GM18502 (cell line): Measurements from ENCODE around the gene TRMT11.
"Not testable (repeated sequence)": the region's sequence is repeated elsewhere in the genome, so short reads cannot be mapped to it uniquely, and the experiment has no call there.

Experiments used
- ATAC-seq: cut with Tn5 transposase; IDR thresholded peaks from one replicate; pipeline ENCODE4 v1.9.1; 2021; ENCODE audit warnings: mild to moderate bottlenecking; ENCODE audit not compliant: unreplicated experiment, poor library complexity

TRMT11 gene

GRCh38 chr6:125986301-125987025 lies at the start of gene TRMT11:
TRMT11 (plus strand) TSS chr6:125986540; CDS start chr6:125986551, 11 bp downstream.
- ATAC-seq = peak; percentile 96

- ATAC-seq = no peak
Observed at GRCh38 chr6:125939026-125939425, 47.3 kb upstream of the TRMT11 start.

DNA sequence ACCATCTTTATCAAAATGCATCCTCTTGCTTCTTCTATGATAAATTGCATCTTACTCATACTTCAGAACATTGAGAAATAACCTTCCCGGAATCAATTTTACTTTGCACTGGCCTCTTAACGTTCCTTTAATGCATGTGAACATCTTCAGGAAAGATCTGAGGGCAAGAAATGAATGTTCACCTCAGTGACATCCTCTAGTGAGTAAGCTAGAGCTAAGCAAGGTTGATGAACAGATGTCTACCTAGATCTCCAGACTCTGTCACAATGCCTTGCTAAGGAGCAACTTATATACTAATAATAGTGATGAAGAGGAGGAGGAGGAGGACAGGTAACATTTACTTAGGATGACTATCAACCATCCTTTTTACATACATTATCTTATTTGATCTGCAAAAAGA lies 46.5 kb upstream of the TRMT11 start:
- no peak for ATAC-seq

DNA sequence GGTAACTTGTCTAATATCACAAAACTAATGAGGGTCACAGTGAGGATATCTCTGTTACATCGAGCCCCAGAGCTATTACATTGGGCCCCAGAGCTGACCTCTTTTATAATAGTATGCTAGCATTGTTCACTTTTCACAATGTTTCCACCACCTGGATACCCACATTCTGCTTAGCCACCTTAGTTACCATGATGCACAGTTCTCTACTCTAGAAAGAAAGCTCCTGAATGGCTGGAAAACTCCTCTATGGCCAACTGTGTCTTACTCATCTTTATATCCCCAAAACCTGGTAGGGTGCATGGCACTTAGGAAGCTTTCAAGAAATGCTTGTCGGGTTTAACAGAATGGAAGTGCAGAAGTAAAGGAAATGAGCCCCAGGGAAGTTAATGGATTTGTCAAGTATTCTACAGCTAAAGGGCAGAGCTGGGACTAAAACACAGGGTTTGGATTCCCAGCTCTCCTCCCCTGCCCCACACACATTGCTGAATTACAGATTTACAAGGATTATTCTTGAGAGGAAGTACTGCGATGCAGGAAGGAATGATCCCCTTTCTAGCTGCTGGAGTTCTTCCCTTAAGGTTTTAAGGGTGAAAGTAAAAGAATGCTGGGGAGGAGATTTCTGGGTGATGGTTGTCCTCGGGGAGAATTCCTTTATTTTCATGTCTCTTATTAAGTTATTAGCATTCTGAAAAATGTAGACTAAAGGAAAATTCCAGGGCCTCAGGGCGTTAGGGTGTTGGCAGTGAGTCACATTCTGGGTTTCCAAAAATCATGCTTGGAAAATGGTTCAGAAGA lies 45.9 kb upstream of the TRMT11 start:
- ATAC-seq = no peak

- ATAC-seq = no peak
Observed at GRCh38 chr6:125942672-125943527, 43.4 kb upstream of the TRMT11 start.

DNA sequence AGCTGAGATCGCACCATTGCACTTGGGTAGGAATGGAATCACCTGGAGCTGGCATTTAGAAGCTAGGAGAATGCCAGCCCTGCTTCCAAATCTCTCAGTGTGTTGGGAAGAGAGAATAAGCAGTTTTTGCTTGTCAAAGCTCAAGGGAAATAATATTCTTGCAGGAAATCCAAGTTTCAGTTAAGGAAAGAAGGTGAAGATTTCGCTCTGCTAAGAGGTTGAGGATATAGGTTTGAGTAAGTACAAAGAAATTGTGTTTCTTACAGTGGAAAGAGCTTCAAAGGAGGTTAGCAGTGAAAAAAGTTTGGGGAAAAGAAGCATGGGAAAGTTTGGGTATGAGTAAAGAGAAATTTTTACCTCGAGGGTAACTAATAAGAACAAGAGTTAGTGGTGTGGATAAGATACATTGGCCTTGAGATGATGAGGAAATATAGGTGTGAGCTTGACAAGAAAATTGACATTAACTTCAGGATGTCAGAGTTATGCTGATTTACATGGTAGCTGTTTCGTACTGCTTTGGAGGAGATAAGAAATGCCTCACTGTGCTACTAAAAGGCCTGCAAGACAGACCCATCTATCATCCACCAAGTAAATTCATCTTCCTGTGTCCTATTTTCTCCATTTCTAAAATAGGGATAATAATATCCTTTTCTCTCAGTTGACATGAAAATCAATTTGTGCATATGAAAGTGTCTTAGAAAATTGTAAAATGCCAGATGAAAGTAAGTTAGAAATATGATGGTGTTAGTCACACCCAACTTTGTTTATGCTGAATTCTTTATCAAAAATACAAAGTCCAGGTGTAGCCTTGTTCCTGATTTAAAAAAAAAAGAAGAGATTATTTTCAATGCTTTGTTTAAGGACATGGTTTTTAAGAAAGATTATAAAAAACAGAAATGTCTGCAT lies 42.6 kb upstream of the TRMT11 start:
- ATAC-seq = no peak

DNA sequence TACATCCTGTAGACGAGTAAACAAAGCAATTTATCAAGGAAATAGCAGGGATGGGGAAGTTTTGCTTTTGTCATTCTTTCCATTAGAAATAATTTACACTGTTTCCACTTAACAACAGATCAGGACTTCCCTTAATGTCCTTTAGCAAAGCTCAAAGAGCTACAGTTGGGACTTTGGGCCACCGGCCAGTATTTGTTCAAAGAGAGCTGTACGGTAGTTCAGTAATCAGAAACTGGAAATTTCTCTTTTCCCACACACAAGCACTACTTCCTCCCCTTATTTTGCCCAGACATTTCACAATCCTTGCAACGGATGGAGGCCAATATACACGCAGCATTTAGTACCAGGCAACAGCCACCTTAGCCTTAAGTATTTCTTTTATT lies 41.9 kb upstream of the TRMT11 start:
- ATAC-seq = no peak

- no peak for ATAC-seq
Observed at GRCh38 chr6:125944896-125945295, 41.4 kb upstream of the TRMT11 start.

DNA sequence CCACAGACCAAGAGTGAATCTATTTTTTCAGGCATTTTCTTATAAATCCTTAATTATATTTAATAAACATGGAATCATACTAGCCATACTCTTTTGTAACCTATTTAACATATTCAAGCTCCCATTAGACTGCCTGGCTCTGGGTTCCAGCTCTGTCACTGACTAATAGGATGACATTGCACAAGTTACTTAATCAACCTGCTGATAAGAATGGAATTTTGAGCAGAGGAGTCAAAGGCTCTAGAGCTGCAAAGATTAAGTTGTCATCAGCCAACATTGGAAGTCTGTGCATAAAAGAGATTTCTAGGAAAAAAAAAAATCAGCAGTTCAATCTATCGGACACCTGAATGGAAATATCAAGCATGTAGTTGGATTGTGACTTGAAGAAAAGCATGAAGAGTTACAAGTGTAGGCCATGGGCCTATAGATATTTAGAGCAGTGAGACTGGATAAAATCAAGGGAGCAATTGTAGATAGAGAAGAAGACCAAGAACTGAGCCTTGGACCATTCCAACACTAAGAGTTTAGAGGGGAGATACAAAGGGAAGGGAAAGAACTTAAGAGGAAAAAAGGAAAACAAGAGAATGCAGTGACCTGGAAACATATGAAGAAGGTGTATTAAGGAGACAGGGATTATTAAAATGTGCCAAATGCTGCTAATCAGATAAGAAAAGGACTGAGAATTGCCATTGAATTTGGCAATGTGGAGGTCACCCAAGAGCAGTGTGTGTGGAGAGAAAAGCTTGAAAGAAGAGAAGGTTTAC lies 40.8 kb upstream of the TRMT11 start:
- no peak for ATAC-seq

GRCh38 chr6:125947615-125948014 lies 38.7 kb upstream of the TRMT11 start:
- ATAC-seq = no peak

DNA sequence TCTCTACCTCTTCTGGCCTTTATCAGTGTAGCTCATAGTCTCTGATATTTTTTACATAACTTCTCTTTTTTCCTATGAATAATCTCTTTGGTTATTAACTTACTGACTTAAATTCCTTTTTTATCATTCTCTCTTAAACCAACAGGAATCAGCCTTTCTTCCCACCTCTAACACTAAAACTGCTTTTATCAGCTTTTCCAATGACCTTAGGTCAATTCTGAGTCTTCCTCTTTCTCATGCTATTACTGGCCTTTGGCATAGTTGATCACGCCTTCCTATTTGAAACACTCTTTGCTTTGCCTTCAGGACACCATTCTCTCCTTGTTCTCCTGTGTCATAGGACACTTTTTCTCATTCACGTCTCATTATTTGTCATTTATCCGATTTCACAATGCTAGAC lies 37.9 kb upstream of the TRMT11 start:
- no peak for ATAC-seq

- ATAC-seq = no peak
Observed at GRCh38 chr6:125949069-125949468, 37.3 kb upstream of the TRMT11 start.

DNA sequence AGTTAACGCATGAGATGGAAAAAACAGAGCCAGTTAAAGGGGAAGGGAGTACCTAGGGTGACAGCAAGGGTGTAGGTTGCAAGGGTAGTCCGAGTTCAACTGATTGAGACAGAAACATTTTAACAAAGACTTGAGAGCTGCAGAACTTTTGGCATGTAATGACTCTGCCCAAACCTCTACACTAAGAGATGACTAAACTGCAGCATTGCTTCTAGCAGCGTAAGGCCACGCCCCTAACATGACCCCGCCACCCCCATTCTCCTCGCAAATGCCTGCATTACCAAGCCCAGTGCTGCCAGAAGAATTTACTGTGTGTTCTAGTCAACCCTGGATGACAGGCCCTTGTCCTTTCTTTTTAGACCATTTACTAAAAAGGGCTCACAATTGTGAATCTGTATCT lies 36.0 kb upstream of the TRMT11 start:
- no peak for ATAC-seq

DNA sequence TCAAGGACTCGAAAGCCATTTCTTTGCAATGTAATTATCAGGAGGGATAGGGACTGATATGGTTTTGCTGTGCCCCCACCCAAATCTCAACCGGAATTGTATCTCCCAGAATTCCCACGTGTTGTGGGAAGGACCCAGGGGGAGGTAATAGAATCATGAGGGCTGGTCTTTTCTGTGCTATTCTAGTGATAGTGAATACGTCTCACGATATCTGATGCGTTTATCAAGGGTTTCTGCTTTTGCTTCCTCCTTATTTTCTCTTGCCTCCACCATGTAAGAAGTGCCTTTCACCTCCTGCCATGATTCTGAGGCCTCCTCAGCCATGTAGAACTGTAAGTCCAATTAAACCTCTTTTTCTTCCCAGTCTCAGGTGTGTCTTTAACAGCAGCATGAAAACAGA lies 35.6 kb upstream of the TRMT11 start:
- ATAC-seq = not testable (repeated sequence)

DNA sequence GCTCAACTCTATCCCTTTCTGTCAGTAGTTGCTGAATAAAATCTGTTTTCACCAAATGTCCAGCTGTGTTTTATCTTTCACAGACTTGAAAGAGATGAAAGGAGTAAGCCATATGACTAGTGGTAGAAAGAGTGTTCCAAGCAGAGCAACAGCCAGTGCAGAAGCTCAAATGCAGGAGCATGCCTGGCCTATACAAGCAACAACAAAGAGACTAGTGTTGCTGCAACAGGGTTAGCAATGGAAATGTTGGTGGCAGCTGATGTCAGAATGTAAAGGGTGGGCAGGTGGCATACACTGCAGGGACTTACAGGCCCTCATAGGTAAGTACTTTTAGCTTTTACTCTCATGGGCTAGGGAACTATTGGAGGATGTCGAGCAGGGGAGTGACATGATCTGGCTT lies 35.0 kb upstream of the TRMT11 start:
- ATAC-seq = no peak

DNA sequence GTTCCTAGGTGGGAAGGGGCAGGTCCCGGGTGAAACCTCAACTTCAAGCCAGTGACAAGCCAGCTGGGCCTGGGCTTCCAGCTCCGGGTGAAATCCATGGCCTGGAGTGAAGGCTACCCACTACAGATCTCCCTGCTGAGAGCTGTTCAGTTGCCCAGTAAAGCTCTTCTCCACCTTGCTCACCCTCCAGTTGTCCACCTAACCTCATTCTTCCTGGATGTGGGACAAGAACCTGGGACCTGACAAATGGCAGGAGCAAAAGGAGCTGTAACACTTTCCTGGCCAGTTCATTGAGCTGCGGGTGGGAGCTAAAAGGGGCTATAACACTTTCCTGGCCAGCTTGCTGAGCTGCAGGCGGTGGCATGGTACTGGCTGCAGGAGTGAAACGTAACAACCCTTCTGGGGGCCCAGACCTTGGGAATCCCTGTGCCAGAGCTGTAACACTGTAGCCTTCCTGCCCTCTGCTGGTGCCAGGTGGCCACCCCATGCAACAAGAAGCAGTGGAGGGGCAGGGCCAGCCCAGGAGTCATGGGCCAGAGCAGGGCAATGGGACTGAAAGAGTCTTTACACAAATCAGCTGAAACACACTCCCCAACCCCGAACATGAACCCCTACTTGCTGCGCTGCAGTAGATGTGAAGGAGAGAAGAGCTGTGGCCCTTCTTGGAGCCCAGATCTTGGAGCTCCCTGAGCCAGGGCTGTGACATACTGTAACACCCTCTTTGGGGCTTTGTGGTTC lies 33.4 kb upstream of the TRMT11 start:
- no peak for ATAC-seq

DNA sequence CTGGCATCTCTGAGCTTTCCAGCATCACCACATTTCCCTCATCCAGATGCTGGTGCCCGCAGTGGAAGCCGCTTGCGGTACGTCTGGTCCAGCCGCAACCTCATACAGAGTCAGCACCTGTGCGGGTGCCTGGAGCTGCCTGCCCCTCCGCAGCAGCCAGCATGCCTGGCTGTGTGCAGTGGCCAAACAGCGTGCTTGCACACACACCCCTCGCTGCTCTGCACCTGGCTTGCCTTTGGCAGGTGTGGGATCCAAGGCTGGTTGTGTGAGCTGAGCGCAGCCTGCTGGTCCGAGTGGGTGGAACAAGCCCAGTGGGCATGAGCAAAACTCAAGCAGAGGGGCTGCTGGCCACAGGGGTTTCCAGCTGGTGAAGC lies 32.9 kb upstream of the TRMT11 start:
- ATAC-seq = no peak

- ATAC-seq = no peak
Observed at GRCh38 chr6:125954735-125955339, 31.5 kb upstream of the TRMT11 start.
